ENCODE data around the gene PPP6R3.
A peak's percentile ranks its signal among the peaks of the same experiment; 100 is the strongest.

The PPP6R3 gene

DNA sequence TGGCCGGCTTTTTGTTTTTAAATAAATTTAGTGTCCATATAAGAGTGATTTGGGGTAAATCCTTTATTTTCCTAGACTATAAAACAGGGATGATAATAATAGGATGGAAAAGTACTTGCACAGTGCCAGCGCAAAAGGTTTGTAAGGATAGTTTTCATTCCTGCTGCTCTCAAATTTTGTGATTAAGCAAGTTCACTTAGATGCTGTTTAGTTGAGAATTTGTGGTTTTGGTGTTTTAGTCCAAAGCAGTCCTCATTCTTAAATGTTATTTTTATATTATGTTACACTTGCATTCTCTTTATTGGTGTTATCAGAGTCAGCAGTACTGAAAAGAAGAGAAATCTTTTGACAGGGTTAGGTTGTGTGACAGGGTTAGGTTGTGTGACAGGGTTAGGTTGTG is 47.9 kb downstream of the PPP6R3 start:
- no peaks in the 10 kb centered on the region for H3K27me3 Mint-ChIP-seq
- H3K4me3 Mint-ChIP-seq, result no peak overlapping the region
- H3K27ac Mint-ChIP-seq, result no peak overlapping the region
- no peaks in the 10 kb centered on the region for H3K9me3 Mint-ChIP-seq
- H3K4me1 Mint-ChIP-seq, result peaks cover 71% of the 10 kb centered on the region
- H3K36me3 Mint-ChIP-seq, result peaks cover 25% of the 10 kb centered on the region
- no peak for ATAC-seq

DNA sequence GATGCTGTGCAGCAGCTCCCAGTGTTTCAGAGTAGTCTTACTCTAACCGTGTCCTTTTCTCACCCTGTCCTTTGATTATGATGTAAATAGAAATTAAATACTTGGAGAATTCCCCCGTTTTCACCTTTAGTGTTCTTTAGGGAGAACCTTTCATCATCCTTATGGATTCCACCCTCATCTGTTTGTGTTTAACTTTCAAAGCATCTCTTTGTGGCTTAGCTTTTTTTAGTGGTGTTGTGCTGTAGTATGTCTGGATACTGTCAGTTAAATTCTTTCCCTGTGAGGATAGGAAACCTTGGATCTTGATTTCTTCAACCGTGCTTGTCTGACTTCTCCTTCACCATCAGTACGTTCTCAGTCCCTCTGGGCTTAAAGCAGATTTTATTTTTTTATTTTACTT is 48.5 kb downstream of the PPP6R3 start:
- Mint-ChIP-seq H3K4me1 (peaks cover 65% of the 10 kb centered on the region), H3K27ac (no peak overlapping the region), H3K9me3 (no peaks in the 10 kb centered on the region), H3K36me3 (peaks cover 26% of the 10 kb centered on the region), H3K4me3 (no peak overlapping the region), H3K27me3 (no peaks in the 10 kb centered on the region)
- no peak for ATAC-seq

DNA sequence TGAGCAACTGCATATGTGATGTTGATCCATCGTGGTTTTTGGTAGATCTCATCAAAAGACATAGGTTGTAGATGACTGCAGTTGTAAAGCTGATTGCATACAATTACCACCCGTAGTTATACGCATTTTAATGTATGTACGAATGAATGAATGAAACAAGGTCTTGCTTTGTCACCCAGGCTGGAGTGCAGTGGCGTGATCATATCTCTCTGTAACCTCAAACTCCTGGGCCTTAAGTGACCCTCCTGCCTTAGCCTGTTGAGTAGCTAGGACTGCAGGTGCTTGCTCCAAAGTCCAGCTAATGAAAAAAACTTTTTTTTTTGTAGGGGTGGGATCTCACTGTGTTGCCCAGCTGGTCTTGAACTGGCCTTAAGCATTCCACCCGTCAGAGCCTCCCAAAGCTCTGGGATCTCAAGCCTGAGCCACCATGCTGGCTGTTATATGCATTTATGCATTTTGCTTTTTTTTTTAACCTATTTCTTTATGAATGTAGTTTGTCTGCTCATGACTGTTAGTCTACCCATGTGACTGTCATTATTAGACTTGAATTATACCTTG is 53.5 kb downstream of the PPP6R3 start:
- ATAC-seq, result no peak
- Mint-ChIP-seq H3K4me3 (no peak overlapping the region), H3K9me3 (no peaks in the 10 kb centered on the region), H3K36me3 (peaks cover 41% of the 10 kb centered on the region), H3K4me1 (peaks cover 57% of the 10 kb centered on the region), H3K27me3 (no peaks in the 10 kb centered on the region), H3K27ac (no peak overlapping the region)

DNA sequence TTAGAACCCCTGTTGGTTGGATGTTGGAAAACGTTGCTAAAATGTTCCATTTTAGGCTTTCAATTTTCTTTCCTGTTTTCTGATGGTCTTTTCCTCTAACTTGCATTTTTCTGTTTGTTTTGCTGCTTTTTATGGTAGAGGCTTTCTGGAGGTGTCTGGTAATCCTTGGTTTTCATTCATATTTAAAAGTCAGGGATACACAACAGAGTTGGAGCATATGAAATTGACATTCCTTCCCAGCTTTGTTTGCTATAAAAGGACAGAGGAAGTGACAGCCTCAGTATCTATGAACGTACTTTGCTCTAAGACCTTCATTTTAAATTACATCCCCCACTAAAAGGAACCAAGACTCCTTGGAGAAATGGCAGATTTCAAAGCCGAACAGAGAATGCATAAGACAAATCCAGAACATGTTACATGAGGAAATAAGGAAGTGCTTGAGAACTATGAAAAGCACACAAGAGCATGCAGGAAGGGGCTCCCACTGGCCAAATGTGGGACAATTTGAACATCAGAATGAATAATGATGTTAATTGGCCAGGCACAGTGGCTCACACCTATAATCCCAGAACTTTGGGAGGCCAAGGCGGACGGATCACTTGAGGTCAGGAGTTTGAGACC is 56.7 kb downstream of the PPP6R3 start:
- Mint-ChIP-seq H3K36me3 (peaks cover 55% of the 10 kb centered on the region), H3K4me1 (peaks cover 44% of the 10 kb centered on the region), H3K27ac (no peak overlapping the region), H3K9me3 (no peaks in the 10 kb centered on the region), H3K27me3 (no peaks in the 10 kb centered on the region), H3K4me3 (no peak overlapping the region)
- no peak for ATAC-seq

DNA sequence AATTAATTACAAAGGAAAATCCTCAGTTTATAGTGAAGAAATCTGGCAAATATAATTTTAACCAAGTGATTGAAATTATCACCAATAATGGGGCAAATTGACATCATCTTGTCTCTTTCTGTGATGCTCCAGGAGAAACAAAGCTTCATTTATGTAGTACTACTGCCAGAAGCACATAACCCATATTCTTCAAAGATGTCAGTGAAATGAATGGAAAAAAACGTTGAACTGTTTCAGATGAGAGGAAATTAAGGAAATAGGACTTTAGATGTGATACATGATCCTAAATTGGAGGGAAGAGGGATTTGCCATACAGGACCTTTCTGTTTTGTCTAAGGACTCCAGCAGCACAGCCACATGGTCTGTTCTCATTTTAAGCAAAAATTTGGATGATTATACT is 57.6 kb downstream of the PPP6R3 start:
- Mint-ChIP-seq H3K27ac (no peak overlapping the region), H3K36me3 (peaks cover 58% of the 10 kb centered on the region)

DNA sequence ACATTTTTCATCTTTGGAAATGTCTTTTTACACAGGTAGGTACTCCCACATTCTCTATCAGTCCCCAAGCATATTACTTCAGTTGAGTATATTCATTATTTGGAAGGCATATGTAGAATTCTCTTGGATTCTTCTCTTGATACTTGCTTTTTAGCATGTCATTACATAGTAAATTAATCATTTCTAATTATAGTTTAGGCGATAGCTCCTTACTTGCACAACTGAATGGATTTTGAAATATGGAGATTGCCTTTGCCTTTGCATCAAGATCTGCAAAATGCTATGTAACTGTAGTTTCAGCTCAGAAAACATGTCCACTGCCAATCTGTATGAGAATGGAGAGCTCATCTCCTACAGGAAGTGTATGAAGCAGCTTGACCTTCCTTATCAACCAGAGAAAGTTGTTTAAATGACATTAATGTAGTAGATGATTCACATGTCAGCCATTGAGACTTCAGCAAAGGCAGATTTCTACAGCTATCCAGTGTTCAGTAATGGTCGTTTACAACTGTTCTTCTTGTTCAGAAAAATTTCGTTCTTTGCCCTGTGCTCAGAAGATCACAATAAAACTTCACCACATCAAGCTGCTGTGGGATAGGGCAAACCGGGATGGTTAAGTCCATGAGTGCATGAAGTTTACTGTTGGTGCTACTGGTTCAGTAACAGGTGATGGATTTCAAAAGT is 61.6 kb downstream of the PPP6R3 start:
- Mint-ChIP-seq H3K36me3 (peaks cover 63% of the 10 kb centered on the region), H3K27ac (peak overlapping the region; percentile 41), H3K4me1 (peaks cover 37% of the 10 kb centered on the region), H3K4me3 (no peak overlapping the region), H3K27me3 (no peaks in the 10 kb centered on the region), H3K9me3 (no peaks in the 10 kb centered on the region)
- ATAC-seq, result no peak

More for the DNA sequence above, 57.6 kb downstream of the PPP6R3 start:
- H3K4me1 Mint-ChIP-seq, result peaks cover 41% of the 10 kb centered on the region
- ATAC-seq, result no peak
- no peak overlapping the region for H3K4me3 Mint-ChIP-seq
- no peaks in the 10 kb centered on the region for H3K27me3 Mint-ChIP-seq
- H3K9me3 Mint-ChIP-seq, result no peaks in the 10 kb centered on the region

DNA sequence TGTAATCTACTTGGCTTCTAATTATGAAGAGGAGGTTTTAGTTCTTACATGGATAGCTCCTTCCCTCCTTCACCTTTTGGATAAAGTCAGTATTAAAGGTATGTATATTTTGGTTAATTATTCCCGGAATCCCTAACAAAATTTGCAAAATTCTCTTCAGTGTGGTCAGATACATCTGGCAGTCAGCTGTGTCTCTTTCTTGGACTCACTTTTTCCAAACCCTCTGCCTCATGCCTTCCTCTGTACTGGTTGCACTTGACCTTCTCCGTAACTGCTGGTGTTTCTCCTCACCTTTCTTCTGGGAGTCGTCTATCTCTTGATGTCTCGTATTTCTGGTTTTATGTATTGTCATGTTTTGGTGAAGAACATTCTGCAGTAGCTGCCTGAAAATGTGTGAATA is 62.5 kb downstream of the PPP6R3 start:
- H3K4me1 Mint-ChIP-seq, result peaks cover 40% of the 10 kb centered on the region
- H3K27me3 Mint-ChIP-seq, result no peaks in the 10 kb centered on the region
- H3K27ac Mint-ChIP-seq, result no peak overlapping the region
- H3K36me3 Mint-ChIP-seq, result peaks cover 69% of the 10 kb centered on the region
- H3K9me3 Mint-ChIP-seq, result no peaks in the 10 kb centered on the region
- H3K4me3 Mint-ChIP-seq, result no peak overlapping the region
- ATAC-seq, result no peak

DNA sequence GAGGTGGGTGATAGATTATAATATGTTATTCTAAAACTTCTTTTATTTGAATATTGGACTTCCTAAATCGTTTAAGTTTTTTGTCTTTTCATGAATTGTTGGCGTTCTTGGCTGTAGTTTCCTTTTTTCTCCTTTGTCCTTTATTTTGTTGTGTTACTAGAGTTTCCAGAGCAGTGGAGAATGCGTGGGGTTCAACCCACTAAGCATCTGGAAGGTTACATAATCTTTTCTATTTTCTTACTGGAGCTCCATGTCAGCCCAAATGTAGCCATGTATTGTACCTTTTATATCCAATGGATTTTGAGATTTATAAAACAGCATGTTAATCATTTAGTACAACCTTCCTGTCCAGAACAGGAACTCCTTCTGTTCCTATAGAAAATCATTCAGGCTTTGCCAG is 63.2 kb downstream of the PPP6R3 start:
- H3K27ac Mint-ChIP-seq, result peak overlapping the region; percentile 55
- H3K9me3 Mint-ChIP-seq, result no peaks in the 10 kb centered on the region
- H3K4me3 Mint-ChIP-seq, result no peak overlapping the region
- H3K36me3 Mint-ChIP-seq, result peaks cover 69% of the 10 kb centered on the region
- no peak for ATAC-seq
- no peaks in the 10 kb centered on the region for H3K27me3 Mint-ChIP-seq
- peaks cover 41% of the 10 kb centered on the region for H3K4me1 Mint-ChIP-seq

DNA sequence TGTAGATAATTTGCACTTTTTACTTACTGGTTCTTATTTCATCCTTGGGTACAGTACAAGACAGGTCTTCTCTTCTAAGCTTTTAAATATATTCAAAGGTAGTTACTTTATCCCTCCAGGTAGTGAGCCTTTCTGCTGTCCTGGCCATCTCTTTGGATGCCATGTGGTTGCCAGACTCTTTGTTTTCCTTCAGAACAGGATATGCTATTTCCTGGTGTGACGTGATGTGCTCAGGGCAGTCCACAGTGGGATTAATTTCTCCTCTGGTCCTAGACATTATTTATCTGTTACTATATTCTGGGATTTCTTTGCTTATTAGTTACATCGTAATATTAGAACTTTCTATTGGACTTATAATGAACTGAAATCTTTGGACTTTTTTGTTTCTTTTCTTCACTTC is 63.7 kb downstream of the PPP6R3 start:
- ATAC-seq, result no peak
- Mint-ChIP-seq H3K27ac (peak overlapping the region; percentile 55), H3K4me1 (peaks cover 43% of the 10 kb centered on the region), H3K4me3 (no peak overlapping the region), H3K36me3 (peaks cover 69% of the 10 kb centered on the region), H3K27me3 (no peaks in the 10 kb centered on the region), H3K9me3 (no peaks in the 10 kb centered on the region)

DNA sequence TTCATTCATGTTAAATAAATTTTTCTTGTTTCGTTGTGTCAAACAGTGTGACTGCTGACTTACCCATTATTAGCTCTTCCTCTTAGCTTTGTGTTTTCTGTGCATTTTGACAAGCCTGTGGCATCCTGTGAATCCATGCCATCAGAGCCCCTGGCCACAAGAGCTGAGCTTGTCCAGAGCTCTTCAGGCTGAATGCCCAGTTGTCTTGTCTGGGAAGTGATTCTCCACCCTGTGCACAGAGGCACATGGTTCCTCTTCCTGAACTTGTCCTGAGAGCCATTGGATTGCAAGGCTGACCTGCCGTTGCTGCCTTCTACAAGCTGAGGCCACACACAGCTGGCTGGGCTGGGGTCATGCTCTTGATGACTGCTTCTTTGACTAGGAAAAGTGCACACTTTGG is 64.1 kb downstream of the PPP6R3 start:
- Mint-ChIP-seq H3K27me3 (no peaks in the 10 kb centered on the region), H3K4me1 (peaks cover 45% of the 10 kb centered on the region), H3K27ac (peak overlapping the region; percentile 55), H3K36me3 (peaks cover 73% of the 10 kb centered on the region), H3K9me3 (no peaks in the 10 kb centered on the region), H3K4me3 (no peak overlapping the region)
- ATAC-seq, result no peak

DNA sequence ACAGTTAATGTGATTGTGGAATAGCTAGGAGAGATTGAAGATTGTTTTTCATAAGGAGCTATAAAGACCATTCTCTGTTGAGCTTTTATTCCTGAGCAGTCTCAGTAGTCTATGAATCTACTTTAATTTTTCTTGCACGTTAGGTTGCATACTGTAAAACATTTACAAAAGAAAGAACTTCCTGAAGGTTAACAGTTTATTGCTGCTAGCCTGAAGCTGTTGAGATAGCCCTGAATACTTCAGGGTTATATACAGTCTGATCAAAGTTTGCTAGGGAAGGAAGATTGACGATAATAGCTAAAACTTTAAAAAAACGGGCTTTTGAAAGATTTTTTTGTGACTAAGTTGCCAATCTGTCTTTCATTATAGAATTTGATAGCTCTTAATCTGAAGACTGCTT is 64.8 kb downstream of the PPP6R3 start:
- Mint-ChIP-seq H3K27ac (no peak overlapping the region), H3K27me3 (no peaks in the 10 kb centered on the region), H3K4me3 (no peak overlapping the region), H3K36me3 (peaks cover 78% of the 10 kb centered on the region), H3K9me3 (no peaks in the 10 kb centered on the region), H3K4me1 (peaks cover 51% of the 10 kb centered on the region)
- ATAC-seq, result no peak

DNA sequence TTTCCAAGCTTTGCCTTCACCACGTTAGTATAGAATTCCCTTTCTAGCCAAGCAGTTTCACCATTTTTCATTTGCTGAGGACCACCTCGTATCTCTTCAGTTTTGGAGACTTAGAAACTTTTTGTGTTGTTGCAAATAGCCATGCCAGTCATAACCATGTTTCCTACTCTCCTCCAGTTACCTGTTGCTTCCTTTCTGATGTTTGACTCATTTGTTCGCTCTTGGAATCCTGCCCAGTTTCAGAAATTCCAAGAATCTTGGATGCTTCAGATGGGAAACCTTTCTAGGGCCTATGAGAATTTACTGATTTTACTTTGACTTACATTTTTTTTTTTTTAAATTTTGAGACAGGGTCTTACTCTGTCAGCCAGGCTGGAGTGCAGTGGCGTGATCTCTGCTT is 65.4 kb downstream of the PPP6R3 start:
- Mint-ChIP-seq H3K9me3 (no peaks in the 10 kb centered on the region), H3K36me3 (peaks cover 73% of the 10 kb centered on the region), H3K4me1 (peaks cover 45% of the 10 kb centered on the region), H3K27me3 (no peaks in the 10 kb centered on the region), H3K27ac (no peak overlapping the region), H3K4me3 (no peak overlapping the region)
- no peak for ATAC-seq

DNA sequence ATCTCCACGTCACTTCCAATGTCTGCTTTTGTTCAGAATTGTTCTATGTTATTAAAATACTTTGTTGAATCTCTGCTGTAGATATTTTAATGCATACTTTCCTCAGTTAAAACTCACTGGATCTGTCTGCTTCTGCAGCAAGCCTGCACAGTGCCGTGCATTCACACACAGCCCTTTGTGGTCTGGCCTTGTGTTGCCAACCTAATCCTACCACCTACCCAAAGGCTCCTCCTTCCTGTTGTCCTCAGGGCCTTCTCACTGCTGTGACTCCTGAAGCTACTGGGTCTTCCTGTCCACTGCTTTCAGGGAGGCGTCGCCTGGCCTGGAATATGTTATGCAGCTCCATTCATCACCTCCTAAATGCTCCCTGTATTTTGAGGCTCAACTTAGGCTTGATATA is 67.0 kb downstream of the PPP6R3 start:
- ATAC-seq, result no peak
- H3K27ac Mint-ChIP-seq, result no peak overlapping the region
- no peaks in the 10 kb centered on the region for H3K9me3 Mint-ChIP-seq
- H3K27me3 Mint-ChIP-seq, result no peaks in the 10 kb centered on the region
- no peak overlapping the region for H3K4me3 Mint-ChIP-seq
- H3K36me3 Mint-ChIP-seq, result peaks cover 61% of the 10 kb centered on the region
- H3K4me1 Mint-ChIP-seq, result peaks cover 42% of the 10 kb centered on the region

DNA sequence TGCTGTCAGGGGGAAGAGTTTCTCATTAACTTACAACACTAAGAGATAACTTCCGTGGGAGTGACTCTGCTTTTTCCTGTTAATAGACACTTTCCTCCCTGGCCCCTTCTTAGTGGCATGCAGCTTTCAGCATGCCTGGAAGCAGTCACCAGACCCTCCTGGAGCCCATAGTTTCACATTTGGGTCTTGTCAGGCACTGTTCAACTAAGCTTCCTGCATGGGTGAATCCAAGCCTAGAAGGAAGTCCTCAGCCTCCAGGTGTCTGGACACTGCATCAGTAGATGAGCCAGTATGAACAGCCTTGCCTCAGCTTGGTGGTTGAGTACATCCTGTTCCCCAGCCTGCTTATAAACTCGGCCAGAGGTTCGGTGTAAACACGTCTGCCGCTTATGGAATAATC is 68.1 kb downstream of the PPP6R3 start:
- Mint-ChIP-seq H3K27ac (no peak overlapping the region), H3K36me3 (peaks cover 51% of the 10 kb centered on the region)

DNA sequence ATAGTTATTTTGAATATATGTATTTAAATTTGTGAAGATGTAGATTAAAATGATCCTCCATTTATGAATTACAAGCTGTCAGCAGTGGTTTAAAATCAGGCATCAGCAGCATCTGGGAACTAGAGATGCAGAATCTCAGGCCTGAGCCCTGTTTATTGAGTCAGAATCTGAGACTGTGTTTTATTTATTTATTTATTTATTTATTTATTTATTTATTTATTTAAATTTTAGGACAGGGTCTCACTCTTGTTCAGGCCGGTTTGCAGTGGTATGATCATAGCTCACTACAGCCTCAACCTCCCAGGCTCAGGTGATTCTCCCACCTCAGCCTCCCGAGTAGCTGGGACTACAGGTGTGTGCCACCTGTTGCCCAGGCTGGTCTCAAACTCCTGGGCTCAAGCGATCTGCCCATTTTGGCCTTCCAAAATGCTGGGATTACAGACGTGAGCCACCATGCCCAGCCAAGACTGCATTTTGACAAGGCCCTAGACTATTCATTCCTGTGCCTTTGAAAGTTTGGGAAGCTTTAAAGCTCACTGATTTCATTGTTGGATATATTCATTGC is 70.7 kb downstream of the PPP6R3 start:
- Mint-ChIP-seq H3K4me1 (peaks cover 51% of the 10 kb centered on the region), H3K4me3 (no peak overlapping the region), H3K27ac (no peak overlapping the region), H3K27me3 (no peaks in the 10 kb centered on the region), H3K36me3 (peaks cover 38% of the 10 kb centered on the region), H3K9me3 (no peaks in the 10 kb centered on the region)
- ATAC-seq, result no peak

More for the DNA sequence above, 68.1 kb downstream of the PPP6R3 start:
- Mint-ChIP-seq H3K4me1 (peaks cover 43% of the 10 kb centered on the region), H3K27me3 (no peaks in the 10 kb centered on the region), H3K4me3 (no peak overlapping the region), H3K9me3 (no peaks in the 10 kb centered on the region)
- ATAC-seq, result peak; percentile 43
